Activated CD8-positive, alpha-beta memory T cell treated with anti-CD3 and anti-CD28 coated beads for 1 hour (primary cell): Measurements from ENCODE around the gene WDR76.
"Not testable (repeated sequence)": the region's sequence is repeated elsewhere in the genome, so short reads cannot be mapped to it uniquely, and the experiment has no call there.

Experiments used
- DNase-seq, 2 donors: peaks; one replicate each; pipeline ENCODE4 v3.0.0-alpha.2; 2020; ENCODE audit warnings: low read depth in 1 of 2; ENCODE audit errors: extremely low read depth in 1 of 2

The WDR76 gene

GRCh38 chr15:43815064-43815463, 11.7 kb upstream of the WDR76 start:
- DNase-seq, result not testable (repeated sequence)

DNA sequence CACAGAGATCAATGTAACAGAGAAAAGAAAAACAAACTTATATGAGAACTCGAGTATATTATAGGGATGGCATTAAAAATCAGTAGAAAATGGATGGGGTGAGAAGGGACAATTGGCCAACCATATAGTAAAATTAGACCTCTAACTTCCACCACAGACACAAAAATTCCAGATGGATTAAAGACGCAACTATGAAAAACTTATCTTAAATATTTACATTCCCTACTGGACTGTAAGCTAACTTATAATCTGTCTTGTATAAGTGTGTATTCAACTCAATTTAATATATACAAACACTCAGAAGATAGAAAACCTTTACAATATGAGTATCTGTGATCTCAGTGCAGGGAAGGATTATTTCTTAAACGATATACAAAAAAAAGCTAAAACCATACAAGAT, 5.3 kb upstream of the WDR76 start:
- DNase-seq, result no peak

GRCh38 chr15:43824302-43825246, 2.2 kb upstream of the WDR76 start, which contains the start of gene MFAP1:
Gene MFAP1 (minus strand): TSS chr15:43824690. CDS start chr15:43824569, 121 bp downstream.
- peak; percentile 81 to 85 for DNase-seq

- not testable (repeated sequence) for DNase-seq
Measured at GRCh38 chr15:43825305-43825704, 1.5 kb upstream of the WDR76 start.

DNA sequence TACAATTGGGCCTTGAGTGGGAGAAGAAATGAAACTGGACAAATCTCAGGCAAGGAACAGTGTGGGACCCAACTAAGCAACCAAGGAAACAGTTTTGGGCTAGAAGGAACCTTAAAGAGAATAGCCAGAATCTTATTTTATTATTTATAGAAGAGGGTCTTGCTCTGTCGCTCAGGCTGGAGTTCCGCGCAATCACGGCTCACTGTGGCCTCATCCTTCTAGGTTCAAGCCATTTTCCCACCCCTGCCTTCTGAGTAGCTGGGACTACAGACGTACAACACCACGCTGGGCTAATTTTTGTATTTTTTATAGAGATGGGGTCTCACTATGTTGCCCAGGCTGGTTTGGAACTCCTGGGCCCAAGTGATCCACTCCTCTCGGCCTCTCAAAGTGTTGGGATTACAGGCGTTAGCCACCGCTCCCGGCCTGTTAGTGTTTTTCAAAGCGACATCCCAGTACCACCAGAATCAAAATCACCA, 734 bp upstream of the WDR76 start:
- no peak for DNase-seq

DNA sequence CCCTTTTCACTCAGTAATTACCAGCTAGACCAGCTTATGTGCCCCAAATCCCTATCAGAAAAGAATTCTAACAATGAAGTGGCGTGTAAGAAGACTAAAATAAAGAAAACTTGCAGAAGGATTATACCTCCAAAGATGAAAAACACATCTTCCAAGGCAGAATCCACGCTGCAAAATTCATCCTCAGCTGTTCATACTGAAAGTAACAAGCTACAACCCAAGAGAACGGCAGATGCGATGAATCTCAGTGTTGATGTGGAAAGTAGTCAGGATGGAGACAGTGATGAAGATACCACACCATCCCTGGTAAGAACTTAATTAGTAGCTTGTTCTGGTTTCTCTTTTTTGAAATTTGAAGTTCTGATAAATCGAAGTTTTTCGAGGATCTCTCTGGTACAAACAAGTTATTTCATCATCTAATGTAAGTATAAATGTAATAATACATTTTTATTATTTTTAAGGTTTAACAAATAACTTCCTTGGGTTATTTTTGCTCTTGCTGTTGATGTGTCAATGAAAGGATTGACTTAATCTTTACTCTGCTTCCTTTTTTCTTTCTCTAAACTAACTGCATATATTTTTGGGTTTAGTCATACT, 1.4 kb downstream of the WDR76 start:
- DNase-seq, result no peak

DNA sequence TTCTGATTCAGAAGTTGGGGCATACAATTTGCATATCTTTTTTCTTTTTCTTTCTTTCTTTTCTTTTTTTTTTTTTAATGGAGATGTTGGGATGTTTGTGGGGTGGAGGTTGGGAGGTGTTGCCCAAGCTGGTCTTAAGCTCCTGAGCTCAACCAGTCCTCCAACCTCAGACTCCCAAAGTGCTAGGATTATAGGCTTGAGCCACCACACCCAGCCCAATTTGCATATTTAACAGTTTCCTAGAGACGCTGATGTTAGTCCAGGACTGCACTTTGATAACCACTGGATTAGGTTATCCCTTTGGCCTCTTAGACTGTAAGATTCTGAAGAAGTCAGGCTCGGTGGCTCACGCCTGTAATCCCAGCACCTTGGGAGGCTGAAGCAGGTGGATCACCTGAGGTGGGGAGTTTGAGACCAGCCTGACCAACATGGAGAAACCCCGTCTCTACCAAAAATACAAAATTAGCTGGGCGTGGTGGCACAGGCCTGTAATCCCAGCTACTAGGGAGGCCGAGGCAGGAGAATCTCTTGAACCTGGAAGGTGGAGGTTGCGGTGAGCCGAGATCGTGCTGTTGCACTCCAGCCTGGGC, 3.2 kb downstream of the WDR76 start:
- not testable (repeated sequence) for DNase-seq

- DNase-seq, result not testable (repeated sequence)
Measured at GRCh38 chr15:43830691-43831275, 4.0 kb downstream of the WDR76 start.

GRCh38 chr15:43831519-43832052, 4.8 kb downstream of the WDR76 start:
- DNase-seq, result not testable (repeated sequence)

DNA sequence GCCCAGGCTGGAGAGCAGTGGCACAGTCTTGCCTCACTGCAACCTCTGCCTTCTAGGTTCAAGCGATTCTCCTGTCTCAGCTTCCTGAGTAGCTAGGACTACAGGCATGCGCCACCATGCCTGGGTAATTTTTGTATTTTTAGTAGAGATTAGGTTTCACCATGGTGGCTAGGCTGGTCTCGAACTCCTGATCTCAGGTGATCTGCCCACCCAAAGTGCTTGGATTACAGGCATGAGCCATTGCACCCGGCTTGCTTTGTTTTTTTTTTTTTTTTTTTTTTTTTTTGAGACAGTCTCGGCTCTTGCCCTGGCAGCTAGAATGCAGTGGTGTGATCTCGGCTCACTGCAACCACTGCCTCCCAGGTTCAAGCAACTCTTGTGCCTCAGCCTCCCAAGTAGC, 5.7 kb downstream of the WDR76 start:
- not testable (repeated sequence) for DNase-seq

DNA sequence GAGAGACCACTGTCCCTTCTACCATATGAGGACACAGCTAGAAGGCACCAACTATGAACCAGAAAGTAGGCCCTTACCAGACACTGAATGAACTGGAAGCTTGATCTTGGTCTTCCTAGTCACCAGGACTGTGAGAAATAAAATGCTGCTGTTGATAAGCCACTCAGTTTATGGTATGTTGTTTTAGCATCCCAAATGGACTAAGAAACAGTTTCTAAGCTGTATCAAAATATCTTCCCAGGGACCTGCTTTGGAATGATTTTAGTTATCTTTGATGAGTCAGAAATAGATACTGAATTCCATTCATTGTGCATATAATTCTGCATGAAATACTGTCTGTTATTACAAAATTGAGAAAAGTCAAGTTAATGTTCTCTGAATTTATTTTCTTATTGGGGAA, 18.6 kb downstream of the WDR76 start:
- DNase-seq, result no peak

DNA sequence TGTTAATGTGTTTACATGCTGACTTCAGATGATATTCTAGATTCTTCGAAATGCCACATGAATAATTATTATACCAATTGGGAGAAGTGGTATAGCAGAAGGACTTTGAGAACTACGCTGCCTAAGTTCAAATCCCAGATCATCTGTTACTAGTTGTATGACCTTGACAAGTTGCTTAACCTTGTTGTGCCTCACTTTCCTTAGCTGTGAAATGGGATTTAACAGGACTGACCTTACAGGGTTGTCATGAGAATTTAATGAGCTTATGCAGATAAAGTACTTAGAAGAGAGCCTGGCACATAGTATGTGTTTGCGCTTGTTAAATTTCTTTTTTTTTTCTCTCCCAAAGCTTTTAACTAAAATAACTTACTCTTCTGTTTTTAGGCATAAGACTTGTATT, 24.4 kb downstream of the WDR76 start:
- no peak for DNase-seq

DNA sequence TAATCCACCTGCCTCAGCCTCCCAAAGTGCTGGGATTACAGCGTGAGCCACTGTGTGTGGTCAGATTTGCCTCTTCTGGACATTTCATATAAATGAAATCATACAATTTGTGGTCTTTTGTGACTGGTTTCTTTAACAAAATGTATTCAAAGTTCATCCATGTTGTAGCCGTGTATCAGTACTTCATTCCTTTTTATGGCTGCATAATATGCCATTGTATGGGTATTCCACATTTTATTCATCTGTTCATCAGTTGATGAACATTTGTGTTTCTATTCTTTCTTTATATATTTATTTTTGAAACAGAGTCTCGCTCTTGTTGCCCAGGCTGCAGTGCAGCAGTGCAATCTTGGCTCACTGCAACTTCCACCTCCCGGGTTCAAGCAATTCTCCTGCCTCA, 25.8 kb downstream of the WDR76 start:
- DNase-seq, result no peak

GRCh38 chr15:43854801-43855200, 28.0 kb downstream of the WDR76 start:
- DNase-seq, result no peak

DNA sequence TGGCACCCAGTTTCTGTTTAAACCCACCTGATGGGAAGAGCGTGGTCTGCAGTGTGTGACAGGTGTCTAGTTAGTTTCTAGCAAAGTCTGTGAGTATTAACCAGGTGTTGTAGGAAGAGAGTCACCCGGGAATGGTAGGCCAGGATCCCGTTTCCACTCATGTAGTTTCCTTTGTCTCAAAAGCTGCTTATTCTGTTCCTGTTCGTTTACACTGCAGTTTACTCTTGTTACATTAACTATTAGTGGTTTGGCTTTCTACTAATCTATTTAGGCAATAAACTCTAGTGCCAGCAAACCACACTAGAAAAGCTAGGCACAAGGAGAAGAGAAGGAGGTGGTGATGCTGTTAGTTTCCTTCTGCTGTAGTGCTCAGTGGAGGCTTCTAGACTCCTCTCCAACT, 32.7 kb downstream of the WDR76 start:
- no peak for DNase-seq

DNA sequence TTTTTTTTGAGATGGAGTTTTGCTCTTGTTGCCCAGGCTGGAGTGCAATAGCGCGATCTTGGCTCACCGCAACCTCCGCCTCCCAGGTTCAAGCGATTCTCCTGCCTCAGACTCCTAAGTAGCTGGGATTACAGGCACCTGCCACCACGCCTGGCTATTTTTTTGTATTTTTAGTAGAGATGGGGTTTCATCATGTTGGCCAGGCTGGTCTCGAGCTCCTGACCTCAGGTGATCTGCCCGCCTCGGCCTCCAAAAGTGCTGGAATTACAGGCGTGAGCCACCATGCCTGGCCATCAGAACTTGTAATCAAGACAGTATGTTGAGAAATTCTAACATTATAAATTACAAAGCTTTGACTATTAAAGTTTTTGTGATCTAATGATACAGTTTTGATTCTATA, 39.8 kb downstream of the WDR76 start:
- DNase-seq, result not testable (repeated sequence)

GRCh38 chr15:43867096-43867495, 40.3 kb downstream of the WDR76 start:
- no peak for DNase-seq

DNA sequence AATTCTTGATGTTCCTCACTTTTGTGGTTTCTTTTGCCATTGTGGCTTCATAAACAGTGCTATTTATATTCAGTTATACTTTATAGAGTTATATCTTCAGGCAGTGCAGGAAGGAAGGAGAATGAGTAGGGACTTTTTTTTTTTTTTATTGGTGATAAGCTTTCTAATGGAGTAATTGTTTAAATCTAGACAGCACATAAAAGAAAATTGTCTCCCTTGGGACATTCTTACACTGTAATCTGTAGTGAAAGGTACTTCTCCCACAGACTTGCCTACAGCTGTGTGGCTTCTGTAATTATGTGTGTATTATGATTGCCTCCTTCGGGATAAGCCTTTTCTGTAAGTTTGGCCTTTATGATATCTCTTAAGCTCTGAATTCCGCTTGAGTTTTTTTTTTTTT, 41.6 kb downstream of the WDR76 start:
- no peak for DNase-seq

DNA sequence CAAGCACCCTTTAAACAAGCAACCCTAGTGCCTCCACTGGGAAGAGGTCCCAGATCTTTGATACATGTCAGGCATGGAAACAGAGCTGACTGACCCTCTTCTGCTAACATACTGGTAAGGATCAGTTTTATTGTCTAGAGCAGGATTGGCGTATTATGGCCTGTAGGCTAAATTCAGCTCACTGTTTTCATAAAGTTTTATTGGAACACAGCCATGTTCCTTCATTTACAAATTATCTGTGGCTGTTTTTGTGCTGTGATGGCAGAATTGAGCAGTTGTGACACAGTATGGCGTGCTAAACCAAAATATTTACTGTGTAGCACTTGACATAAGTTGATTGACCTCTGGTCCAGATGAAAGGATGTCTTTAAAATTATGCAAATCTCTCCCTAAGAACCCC, 45.0 kb downstream of the WDR76 start:
- DNase-seq, result no peak

GRCh38 chr15:43872416-43873020, 45.7 kb downstream of the WDR76 start:
- no peak for DNase-seq

DNA sequence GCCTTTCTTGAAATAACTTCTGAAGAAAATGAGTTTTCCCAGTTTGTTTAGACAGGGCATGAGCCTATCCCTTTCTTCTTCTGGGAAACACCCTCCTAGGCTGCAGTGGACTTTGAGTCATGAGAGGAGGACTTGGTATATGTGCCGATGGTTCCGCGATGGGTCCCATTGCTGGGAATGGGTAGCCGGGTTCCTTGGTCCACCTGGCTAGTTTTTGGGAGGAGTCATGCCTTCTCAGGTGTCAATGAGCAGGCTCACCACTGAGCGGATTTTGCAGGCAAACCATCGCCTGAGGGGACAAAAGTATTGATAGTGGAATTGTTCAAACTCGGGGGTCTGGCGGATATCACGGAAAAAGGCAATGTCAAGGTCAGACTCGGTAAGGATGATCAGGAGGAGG, 46.8 kb downstream of the WDR76 start:
- DNase-seq, result no peak
